ENCODE measurements around the gene ANOS1.
"Not testable (repeated sequence)": the region's sequence is repeated elsewhere in the genome, so short reads cannot be mapped to it uniquely, and the experiment has no call there.

The ANOS1 gene

DNA sequence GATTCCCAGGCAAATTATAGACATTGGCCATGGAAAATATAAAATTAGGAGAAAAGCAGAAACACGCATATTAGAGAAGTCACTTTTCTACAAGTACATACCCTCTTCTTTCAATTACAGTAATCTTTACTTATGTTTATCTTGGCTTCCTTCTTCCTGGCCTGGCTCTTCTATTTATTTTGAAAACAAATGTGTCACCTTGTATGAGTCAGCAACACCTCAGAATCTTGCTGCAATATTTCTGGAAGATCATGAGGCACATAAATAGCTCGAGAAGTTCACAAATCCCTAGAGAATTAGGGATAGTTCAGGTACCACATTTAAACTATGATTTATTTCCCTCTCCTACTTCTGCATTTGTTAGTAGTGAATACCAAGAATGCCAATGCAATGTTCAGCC is 124.6 kb downstream of the ANOS1 start:
- no peak for DNase-seq

DNA sequence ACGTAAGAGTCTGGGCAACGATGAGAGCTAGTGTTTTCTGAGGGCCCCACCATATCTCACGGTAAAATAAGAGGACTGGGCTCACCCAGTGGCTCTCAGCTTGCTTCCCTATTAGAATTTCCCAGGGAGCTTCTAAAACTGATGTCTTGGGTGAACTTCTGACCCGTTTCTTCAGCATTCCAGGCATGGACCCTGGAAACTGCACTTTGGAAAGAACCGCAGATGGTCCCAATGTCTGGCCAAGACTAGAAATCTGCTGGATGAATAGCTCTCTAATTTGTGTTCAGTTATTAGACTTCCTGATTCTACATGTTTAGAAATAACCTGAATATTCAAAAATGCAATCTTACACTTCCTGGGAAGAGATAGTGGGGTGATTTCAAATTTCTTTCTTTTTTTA is 127.8 kb downstream of the ANOS1 start:
- no peak for DNase-seq

DNA sequence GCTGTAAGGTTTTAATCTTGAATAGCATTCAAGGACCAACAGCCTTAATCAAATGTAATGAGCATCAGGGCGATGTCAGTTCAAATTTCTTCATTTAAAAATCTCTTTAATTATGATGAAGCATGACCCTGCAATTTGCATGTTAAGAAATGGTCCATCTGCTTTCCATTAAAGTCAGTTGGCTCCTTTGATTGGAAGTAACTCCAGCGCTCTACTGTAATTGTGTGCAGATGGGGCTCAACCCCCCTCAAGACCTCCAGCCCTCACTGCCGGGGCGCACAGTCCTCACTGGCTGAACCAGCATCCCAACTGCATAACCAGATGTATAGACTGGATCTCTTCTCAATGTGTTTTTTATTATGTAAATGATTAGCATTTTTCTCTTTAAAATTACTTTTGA is 140.4 kb downstream of the ANOS1 start:
- no peak for DNase-seq

DNA sequence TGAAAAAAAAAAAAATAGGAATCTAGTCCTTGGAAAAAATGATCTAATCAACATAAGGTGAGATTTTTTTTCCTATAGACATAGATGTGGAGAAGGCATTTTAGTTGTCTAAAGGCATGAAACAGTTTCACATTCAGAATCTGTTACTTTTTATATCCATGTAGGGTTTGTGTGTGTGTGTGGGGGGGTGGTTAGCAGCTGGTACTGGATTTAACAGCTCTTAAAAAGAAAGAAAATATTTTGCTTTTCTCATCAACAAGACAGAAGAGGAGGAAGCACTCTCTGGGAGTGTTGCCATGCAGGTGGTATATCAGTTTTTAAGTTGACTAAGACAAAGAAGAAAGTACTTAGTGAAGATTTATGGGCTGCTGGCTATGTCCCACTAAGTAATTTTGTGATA is 145.0 kb downstream of the ANOS1 start:
- DNase-seq: no peak

DNA sequence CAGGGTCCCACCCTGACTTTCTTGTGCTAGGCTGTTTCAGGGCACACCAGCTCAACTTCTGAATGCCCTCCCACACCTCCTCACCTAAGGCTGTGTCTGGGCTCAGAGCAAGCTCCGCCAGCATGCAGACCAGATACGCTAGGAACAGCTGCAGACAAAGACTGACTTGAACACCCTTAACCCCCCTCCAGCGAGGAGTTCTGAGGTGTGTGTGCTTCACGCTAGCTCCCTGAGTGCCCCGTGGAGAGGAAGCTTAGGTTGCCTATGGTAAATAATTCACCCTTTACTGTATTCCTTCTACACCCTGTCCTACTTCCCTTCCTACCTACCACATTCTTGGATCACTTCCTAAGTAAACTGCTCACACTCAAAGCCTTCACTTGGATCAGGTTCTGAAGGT is 152.3 kb downstream of the ANOS1 start:
- DNase-seq: no peak

DNA sequence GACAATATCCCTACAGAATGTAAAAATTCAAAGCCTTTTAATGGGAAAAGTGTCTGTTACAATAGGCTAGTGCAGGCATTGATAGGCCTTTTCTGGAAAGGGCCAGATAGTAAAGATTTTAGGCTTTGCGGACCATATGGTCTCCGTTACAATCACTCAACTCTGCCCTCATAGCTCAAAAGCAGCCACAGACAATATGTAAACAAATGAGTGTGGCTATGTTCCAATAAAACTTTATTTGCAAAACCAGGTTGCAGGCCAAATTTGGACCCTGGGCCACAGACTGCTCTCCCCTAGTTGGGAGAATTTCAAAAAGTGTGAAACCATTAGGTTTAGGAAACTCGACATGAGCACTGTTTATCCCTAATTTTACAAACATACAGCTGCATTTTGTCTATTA is 155.1 kb downstream of the ANOS1 start:
- DNase-seq: no peak

DNA sequence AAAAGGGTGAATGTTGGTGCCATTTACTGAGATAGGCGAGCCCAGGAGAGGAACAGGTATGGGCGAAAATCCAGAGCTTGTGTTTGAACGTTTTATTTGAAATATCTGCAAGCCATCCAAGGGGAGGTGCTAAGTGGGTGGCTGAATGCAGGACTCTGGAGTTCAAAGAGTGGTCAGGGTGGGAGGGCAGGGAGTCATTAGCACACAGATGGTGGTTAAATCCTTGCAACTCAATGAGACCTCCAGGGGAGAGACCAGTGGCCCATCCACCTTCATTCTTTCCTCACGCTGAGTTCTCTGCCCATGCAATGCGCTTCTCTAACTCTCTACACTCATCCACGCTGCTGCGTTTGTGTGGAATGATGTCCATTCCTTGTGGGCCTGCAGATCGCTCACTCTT is 166.2 kb downstream of the ANOS1 start:
- no peak for DNase-seq

DNA sequence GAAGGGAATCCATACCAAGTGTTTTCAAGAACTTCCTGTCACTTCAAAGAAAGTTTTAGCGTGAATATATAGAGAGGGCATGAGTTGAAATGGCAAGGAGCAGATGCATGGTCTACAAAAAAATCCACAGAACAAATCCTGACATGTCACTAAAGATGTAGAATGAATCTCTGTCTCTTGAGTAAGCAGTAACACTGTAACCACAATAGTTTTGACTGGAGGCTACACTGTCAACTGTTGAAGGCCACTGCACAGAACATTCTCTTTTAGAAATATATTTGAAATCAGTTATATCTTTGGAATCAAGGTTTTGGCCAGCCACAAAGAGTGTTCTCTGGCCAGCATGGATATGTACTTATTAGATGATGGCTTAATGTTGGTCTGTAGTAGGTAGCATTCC is 183.5 kb downstream of the ANOS1 start:
- DNase-seq: no peak

DNA sequence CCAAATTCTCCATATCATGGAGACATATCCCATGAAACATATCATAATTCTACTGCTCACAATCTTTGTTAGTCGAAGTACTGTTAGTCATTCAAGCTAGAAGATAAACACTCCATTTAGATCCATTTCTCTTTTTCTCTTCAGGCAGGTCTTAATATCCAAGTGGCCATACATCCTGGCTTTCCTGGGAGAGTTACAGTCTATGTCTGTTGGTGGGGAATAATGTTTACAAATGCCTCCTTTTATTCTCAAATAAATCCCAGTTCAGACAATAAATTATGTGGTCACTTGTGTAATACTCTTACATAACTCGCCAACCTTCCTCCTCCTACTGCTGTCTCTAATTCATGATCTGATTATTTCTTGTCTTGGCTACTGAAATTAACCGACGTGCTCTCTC is 185.2 kb downstream of the ANOS1 start:
- no peak for DNase-seq

DNA sequence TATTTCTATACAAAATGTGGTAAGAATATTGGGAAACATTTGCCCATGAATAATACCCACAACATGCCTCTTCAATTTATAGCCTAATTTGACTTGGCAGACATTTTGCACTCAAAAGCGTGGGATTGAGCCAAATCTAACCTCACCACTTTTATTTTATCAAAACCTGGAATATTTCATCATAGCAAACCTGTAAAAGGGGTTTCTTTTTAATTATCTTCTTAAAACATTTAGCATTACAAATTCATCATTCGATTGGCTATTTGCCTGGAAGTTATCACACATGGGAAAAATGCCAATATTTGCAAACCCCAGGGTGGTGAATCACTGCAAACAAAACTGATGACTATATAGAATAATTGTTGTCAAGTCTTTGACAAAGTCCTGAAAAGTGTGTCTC is 211.1 kb downstream of the ANOS1 start:
- no peak for DNase-seq

DNA sequence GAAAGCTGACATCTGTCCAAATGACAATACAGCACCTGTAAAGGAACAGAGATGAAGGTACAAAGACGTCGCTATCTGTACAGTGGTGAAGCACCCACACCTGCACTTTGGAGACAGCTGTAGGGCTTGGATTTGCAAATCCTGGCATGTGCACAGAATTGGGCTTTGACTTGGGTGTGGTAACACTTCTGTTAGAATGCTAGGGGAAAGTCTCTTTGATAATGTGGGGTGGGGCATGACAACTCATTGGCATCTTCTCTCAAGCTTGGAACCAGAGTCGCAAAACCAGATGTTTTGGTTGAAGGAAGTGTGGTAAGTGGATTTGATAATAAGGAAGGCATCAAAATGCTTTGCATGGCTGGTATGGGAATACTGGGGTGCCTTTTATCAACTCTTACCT is 211.8 kb downstream of the ANOS1 start:
- DNase-seq: no peak

DNA sequence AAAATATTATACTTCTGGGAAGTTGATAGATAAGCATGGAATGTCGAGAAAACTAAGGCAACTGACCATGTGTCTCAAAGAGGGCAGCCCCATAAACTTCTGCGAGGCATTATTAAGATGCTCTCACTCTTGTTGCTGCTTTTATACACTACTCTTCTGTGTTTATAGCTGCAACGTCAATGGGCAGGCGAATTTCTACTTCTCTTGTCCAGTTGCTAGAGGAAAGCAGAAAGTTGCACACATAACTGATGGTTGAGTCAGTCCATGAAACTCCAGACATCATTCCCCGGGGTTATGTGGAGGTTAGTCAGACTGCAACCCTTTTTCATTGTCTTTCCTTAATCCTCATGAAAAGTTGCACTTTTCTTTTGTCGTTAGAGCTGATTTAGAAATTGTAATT is 227.5 kb downstream of the ANOS1 start:
- DNase-seq: no peak

DNA sequence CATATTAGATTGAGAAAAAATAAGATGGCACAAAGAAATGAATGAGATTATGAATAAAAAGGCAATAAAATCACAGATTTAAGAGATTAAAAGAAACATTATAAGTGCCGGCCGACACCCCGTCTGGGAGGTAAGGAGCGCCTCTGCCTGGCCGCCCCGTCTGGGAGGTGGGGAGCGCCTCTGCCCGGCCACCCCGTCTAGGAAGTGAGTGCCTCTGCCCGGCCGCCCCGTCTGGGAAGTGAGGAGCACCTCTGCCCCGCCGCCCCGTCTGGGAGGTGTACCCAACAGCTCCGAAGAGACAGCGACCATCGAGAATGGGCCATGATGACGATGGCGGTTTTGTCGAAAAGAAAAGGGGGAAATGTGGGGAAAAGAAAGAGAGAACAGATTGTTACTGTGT is 229.8 kb downstream of the ANOS1 start:
- not testable (repeated sequence) for DNase-seq

DNA sequence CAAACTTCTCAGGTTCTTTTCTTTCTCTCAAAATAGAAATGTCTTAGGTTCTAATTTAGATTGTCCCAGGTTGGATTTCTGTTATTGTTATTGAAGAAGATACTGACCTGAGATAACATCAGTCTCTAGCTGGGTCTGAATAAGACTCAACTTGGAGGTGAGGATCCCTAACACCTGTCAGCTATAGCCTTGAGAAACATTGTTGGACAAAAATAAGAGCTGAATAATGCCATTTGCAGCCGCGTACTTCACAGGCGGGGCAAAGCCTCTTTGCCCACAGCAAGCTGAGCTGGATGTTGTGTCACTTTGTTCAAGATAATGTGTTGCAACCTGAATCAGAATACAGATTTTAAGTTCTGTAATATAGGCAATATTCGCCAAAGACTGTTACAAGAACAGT is 231.7 kb downstream of the ANOS1 start:
- DNase-seq: no peak

DNA sequence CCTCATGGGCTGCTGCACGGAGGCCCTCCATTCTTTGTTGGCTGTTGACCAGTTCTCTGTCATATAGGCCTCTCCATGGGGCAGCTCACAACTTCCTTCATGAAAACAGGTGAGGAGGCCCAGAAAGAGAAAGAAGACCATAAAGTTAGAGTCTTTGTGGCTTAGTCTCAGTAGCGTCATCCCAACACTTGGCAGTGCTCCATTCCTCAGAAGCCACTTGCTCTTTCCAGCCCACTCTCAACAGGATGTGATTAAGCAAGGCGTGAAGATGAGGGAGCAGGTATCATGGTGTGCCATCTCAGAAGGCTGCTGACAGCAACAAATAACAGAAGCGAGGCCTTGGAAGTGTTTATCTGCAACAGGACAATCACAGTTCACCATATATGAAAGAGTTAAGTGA is 236.9 kb downstream of the ANOS1 start:
- not testable (repeated sequence) for DNase-seq

DNA sequence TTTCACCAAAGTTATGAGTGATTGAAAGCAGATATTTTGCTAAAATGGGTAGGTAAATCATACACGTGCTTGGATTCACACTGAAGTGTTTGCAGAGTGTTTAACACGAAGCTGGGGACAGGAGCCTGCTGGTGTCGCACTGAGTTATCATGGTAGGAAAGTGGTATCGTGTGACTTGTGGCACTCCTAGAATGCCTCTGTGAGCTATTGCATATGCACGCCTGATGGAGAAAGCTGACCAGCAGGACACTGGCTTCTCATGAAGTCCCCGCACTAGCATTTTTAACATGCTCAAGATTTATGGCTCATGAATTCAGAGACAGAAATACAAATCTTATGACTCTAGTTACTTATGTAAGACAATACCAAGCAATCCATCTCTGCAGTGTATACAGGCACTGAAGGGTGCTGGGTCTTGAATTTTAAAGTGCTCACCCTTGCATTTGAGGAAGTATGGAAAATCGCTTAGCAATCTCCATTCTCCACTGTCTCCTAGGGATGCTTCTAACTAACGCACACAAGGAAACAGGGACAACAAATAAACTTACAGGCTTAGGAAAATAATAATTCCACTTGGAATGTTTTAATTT is 247.5 kb downstream of the ANOS1 start:
- no peak for DNase-seq

Measured in C1 segment of cervical spinal cord (tissue), 14 donors.